ENCODE results near the gene SLC35G1. TPM values are rescaled to one million over a fixed set of nuclear protein-coding genes. Genes with fewer than 3 reads are reported as not detected.

SLC35G1 gene
- total and polyA plus RNA-seq, 9 donors, result 2.7 to 11.1 (median 7.1) TPM

- WGBS, 3 donors, result 92 to 95% (median 95%) methylated on average over 5 of the region's 5 CpGs
- Histone ChIP-seq H3K9me3 (no peaks in the 10 kb centered on the region), H3K27ac (no peak overlapping the region), H3K27me3 (no peaks in the 10 kb centered on the region), H3K4me3 (no peak overlapping the region), H3K36me3 (no peaks in the 10 kb centered on the region), H3K4me1 (ENCODE audit: insufficient read depth) (no peaks in the 10 kb centered on the region)
- intact Hi-C loops (cut with DNase I), result no loop called here
- no peak for DNase-seq
- TF ChIP-seq POLR2A (IDR thresholded peaks at IDR 0.05) (no peak), CTCF (IDR thresholded peaks at IDR 0.05) (no peak), EP300 (IDR thresholded peaks at IDR 0.05) (no peak)
Observed at GRCh38 chr10:93904901-93905300, 11.1 kb downstream of the SLC35G1 start.

GRCh38 chr10:93907059-93907458, 13.3 kb downstream of the SLC35G1 start:
- 92 to 94% (median 92%) methylated on average over 5 of the region's 5 CpGs for WGBS, 3 donors
- intact Hi-C loops (cut with DNase I), result no loop called here
- no peak overlapping the region for H3K27ac ChIP-seq
- no peaks in the 10 kb centered on the region for H3K4me1 ChIP-seq (ENCODE audit: insufficient read depth)
- no peaks in the 10 kb centered on the region for H3K27me3 ChIP-seq
- no peak for DNase-seq
- no peaks in the 10 kb centered on the region for H3K9me3 ChIP-seq
- no peak for TF ChIP-seq CTCF (IDR thresholded peaks at IDR 0.05)
- no peak overlapping the region for H3K4me3 ChIP-seq
- no peaks in the 10 kb centered on the region for H3K36me3 ChIP-seq

GRCh38 chr10:93911866-93912265, 18.1 kb downstream of the SLC35G1 start:
- no peak for TF ChIP-seq CTCF (IDR thresholded peaks at IDR 0.05)
- no peak for TF ChIP-seq EP300 (IDR thresholded peaks at IDR 0.05)
- Histone ChIP-seq H3K27me3 (no peaks in the 10 kb centered on the region), H3K4me1 (ENCODE audit: insufficient read depth) (peaks cover under 1% of the 10 kb centered on the region), H3K9me3 (no peaks in the 10 kb centered on the region), H3K36me3 (no peaks in the 10 kb centered on the region), H3K27ac (no peak overlapping the region), H3K4me3 (no peak overlapping the region)
- 76 to 88% (median 86%) methylated on average over 6 of the region's 6 CpGs for WGBS, 3 donors
- DNase-seq, result no peak
- intact Hi-C loops (cut with DNase I), result loop anchor here in 3 of 4 donors (10.0 kb wide), 4 partner anchors 163 to 533 kb away; no protein-coding TSS in a partner anchor

GRCh38 chr10:93912444-93912843, 18.7 kb downstream of the SLC35G1 start:
- H3K27me3 ChIP-seq, result no peaks in the 10 kb centered on the region
- H3K36me3 ChIP-seq, result no peaks in the 10 kb centered on the region
- no peak for DNase-seq
- TF ChIP-seq EP300 (IDR thresholded peaks at IDR 0.05), result no peak
- no peak for TF ChIP-seq CTCF (IDR thresholded peaks at IDR 0.05)
- TF ChIP-seq POLR2A (IDR thresholded peaks at IDR 0.05), result no peak
- no peak overlapping the region for H3K4me3 ChIP-seq
- no peak overlapping the region for H3K27ac ChIP-seq
- no peaks in the 10 kb centered on the region for H3K9me3 ChIP-seq
- intact Hi-C loops (cut with DNase I), result loop anchor here in 3 of 4 donors (10.0 kb wide), 4 partner anchors 162 to 532 kb away; no protein-coding TSS in a partner anchor
- 96 to 100% (median 99%) methylated on average over 2 of the region's 2 CpGs for WGBS, 3 donors
- peaks cover 4% of the 10 kb centered on the region for H3K4me1 ChIP-seq (ENCODE audit: insufficient read depth)
